Measurements from ENCODE around the gene GRIK3. TPM values are rescaled to one million over a fixed set of nuclear protein-coding genes. Genes with fewer than 3 reads are reported as not detected.

GRIK3 gene
- total RNA-seq, 1 donor from 2014 or later, result not detected

- no peak for TF ChIP-seq CTCF (IDR thresholded peaks at IDR 0.05)
- Mint-ChIP-seq H3K9me3 (ENCODE audit: unreplicated experiment) (no peaks in the 10 kb centered on the region), H3K4me1 (ENCODE audit: unreplicated experiment) (no peaks in the 10 kb centered on the region), H3K4me3 (ENCODE audit: unreplicated experiment) (no peak overlapping the region), H3K27me3 (ENCODE audit: unreplicated experiment) (no peaks in the 10 kb centered on the region), H3K36me3 (ENCODE audit: unreplicated experiment) (no peaks in the 10 kb centered on the region), H3K27ac (ENCODE audit: unreplicated experiment) (no peak overlapping the region)
- DNase-seq (ENCODE audit: extremely low spot score, unreplicated experiment), result no peak
Observed at GRCh38 chr1:36990928-36991327, 43.4 kb downstream of the GRIK3 start.

DNA sequence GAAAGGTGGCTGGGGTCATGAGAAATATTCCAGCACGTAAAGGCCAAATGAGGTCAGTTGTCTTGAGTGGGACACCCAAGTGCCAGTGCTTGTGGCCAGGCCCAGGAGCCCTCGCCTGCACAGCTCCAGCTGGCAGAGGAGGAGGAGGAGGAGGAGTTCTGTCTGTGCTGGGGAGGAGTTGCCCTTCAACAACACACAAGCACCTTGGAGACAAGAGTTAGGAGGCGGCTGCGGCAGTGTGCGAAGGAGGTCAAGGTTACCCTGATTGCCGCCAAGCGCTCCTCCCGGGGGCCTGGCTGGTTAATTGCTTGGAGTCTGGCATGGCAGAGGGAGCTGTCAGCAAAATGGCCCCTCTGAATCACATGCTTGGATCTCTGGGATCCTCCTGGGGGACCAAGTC is 45.1 kb downstream of the GRIK3 start:
- TF ChIP-seq CTCF (IDR thresholded peaks at IDR 0.05), result no peak
- Mint-ChIP-seq H3K27me3 (ENCODE audit: unreplicated experiment) (no peaks in the 10 kb centered on the region), H3K4me3 (ENCODE audit: unreplicated experiment) (no peak overlapping the region), H3K9me3 (ENCODE audit: unreplicated experiment) (no peaks in the 10 kb centered on the region), H3K4me1 (ENCODE audit: unreplicated experiment) (no peaks in the 10 kb centered on the region), H3K27ac (ENCODE audit: unreplicated experiment) (no peak overlapping the region), H3K36me3 (ENCODE audit: unreplicated experiment) (no peaks in the 10 kb centered on the region)
- DNase-seq (ENCODE audit: extremely low spot score, unreplicated experiment), result no peak

DNA sequence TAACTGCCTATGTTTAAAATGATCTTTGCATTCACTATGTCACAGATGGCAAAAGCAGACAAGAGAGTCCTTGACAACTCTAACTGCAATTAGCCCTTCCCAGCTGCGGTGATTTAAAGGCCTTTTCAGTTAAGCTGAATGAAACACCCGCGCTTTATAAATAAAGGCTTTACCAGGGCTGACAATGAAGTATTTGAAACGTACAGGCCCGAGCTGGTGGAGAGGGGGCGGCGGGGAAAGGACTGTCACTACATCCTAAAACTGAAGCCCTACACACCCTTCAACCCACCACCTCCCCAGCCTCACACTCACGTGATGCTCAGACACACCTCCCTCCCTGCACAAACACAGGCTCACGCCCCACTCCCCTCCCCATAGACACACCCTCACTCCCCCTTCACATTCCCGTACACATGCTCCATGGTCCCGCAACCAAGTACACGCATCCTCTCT is 45.5 kb downstream of the GRIK3 start:
- no peak for DNase-seq (ENCODE audit: extremely low spot score, unreplicated experiment)
- no peak overlapping the region for H3K4me3 Mint-ChIP-seq (ENCODE audit: unreplicated experiment)
- no peak for TF ChIP-seq CTCF (IDR thresholded peaks at IDR 0.05)
- H3K27me3 Mint-ChIP-seq (ENCODE audit: unreplicated experiment), result no peaks in the 10 kb centered on the region
- no peaks in the 10 kb centered on the region for H3K9me3 Mint-ChIP-seq (ENCODE audit: unreplicated experiment)
- H3K4me1 Mint-ChIP-seq (ENCODE audit: unreplicated experiment), result no peaks in the 10 kb centered on the region
- no peak overlapping the region for H3K27ac Mint-ChIP-seq (ENCODE audit: unreplicated experiment)
- H3K36me3 Mint-ChIP-seq (ENCODE audit: unreplicated experiment), result no peaks in the 10 kb centered on the region

GRCh38 chr1:36988321-36988720 is 46.0 kb downstream of the GRIK3 start:
- Mint-ChIP-seq H3K9me3 (ENCODE audit: unreplicated experiment) (no peaks in the 10 kb centered on the region), H3K36me3 (ENCODE audit: unreplicated experiment) (no peaks in the 10 kb centered on the region), H3K4me1 (ENCODE audit: unreplicated experiment) (no peaks in the 10 kb centered on the region), H3K27me3 (ENCODE audit: unreplicated experiment) (no peaks in the 10 kb centered on the region), H3K27ac (ENCODE audit: unreplicated experiment) (no peak overlapping the region), H3K4me3 (ENCODE audit: unreplicated experiment) (no peak overlapping the region)
- no peak for TF ChIP-seq CTCF (IDR thresholded peaks at IDR 0.05)
- no peak for DNase-seq (ENCODE audit: extremely low spot score, unreplicated experiment)

DNA sequence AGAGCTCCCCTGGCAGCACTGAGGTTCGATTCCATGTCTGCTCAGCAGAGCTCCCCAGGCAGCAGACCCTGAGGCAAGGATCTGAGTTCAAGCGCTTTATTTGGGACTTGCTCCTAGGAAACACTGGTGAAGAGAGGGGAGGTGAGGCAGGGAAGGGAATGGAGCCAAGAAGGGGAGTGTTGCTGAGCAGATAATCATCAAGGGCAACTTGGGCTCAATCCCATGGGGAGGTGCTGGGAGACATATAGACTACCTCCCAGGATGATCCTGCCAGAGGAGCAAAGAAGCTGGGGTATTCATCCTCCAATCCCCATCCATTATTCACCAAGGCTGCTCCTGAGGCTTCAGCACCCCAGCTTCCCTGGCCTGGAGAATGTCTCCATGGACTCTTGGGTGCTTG is 47.0 kb downstream of the GRIK3 start:
- no peak for DNase-seq (ENCODE audit: extremely low spot score, unreplicated experiment)
- no peak overlapping the region for H3K27ac Mint-ChIP-seq (ENCODE audit: unreplicated experiment)
- no peaks in the 10 kb centered on the region for H3K9me3 Mint-ChIP-seq (ENCODE audit: unreplicated experiment)
- no peaks in the 10 kb centered on the region for H3K27me3 Mint-ChIP-seq (ENCODE audit: unreplicated experiment)
- H3K36me3 Mint-ChIP-seq (ENCODE audit: unreplicated experiment), result no peaks in the 10 kb centered on the region
- no peak for TF ChIP-seq CTCF (IDR thresholded peaks at IDR 0.05)
- no peak overlapping the region for H3K4me3 Mint-ChIP-seq (ENCODE audit: unreplicated experiment)
- H3K4me1 Mint-ChIP-seq (ENCODE audit: unreplicated experiment), result no peaks in the 10 kb centered on the region
